Kidney (tissue), 14 donors: ENCODE results near the gene AKAP11. TPM values are rescaled to one million over a fixed set of nuclear protein-coding genes. Genes with fewer than 3 reads are reported as not detected.

Experiments
- DNase-seq, 5 donors: peaks; one replicate each; pipeline ENCODE4 v3.0.0-alpha.2; 2013 to 2020
- FAIRE-seq: peaks from 2 replicates; lab custom pipeline; 2012; peaks lifted over from hg19 to GRCh38; lab: Jason Lieb, UNC
- H3K27ac ChIP-seq, 2 donors: one replicate each; pipeline ENCODE4 v1.7.0; 2013; ENCODE audit warnings: low read depth in 2 of 2, low read length in 2 of 2, inconsistent platforms in 1 of 2
- H3K27me3 ChIP-seq: one replicate; pipeline ENCODE4 v1.7.1; 2013; ENCODE audit warnings: low read length, inconsistent platforms; ENCODE audit not compliant: control insufficient read depth, insufficient read depth
- H3K36me3 ChIP-seq, 3 donors: one replicate each; pipeline versions ENCODE4 v1.7.0 to v1.7.1; 2013; ENCODE audit warnings: low read length in 3 of 3, control low read depth in 1 of 3, inconsistent platforms in 1 of 3; ENCODE audit not compliant: insufficient read depth in 3 of 3, control insufficient read depth in 2 of 3
- H3K4me1 ChIP-seq, 3 donors: one replicate each; pipeline versions ENCODE4 v1.7.0 to v1.7.1; 2013; ENCODE audit warnings: low read length in 3 of 3, inconsistent platforms in 1 of 3, low read depth in 1 of 3; ENCODE audit not compliant: control insufficient read depth in 2 of 3, insufficient read depth in 2 of 3
- H3K4me3 ChIP-seq, 3 donors: one replicate each; pipeline versions ENCODE4 v1.7.0 to v1.8.1; 2013; ENCODE audit warnings: low read length in 3 of 3, control low read depth in 1 of 3, inconsistent platforms in 1 of 3
- H3K9ac ChIP-seq, 3 donors: one replicate each; pipeline versions ENCODE4 v1.7.0 to v1.7.1; 2013; ENCODE audit warnings: low read length in 3 of 3, control low read depth in 1 of 3, inconsistent platforms in 1 of 3
- H3K9me3 ChIP-seq, 3 donors: one replicate each; pipeline versions ENCODE4 v1.7.0 to v1.7.1; 2013; ENCODE audit warnings: low read length in 3 of 3, control low read depth in 1 of 3, inconsistent platforms in 1 of 3; ENCODE audit not compliant: control insufficient read depth in 2 of 3, insufficient read depth in 1 of 3
- CTCF ChIP-seq: IDR thresholded peaks from 3 replicates; pipeline ENCODE4 v1.5.1; 2012; ENCODE audit warnings: mild to moderate bottlenecking, moderate library complexity, borderline replicate concordance; ENCODE audit not compliant: insufficient read depth; ENCODE audit errors: extremely low read depth
- intact Hi-C: fragments of 100-400 bp; cut with DNase I; formaldehyde crosslinking; loops from one replicate; pipeline ENCODE4 v1.11.1; 2022
- polyA plus RNA-seq: library from polyadenylated mRNA; stranded (reverse); fragments of 350-450 nt; fragmentation: Illumina TruSeq; extraction: RNeasy Lipid Tissue Mini Kit (QIAGEN cat#74804); gene quantifications from one replicate; pipeline ENCODE4 v1.2.3, GENCODE V29; 2014; ENCODE audit warnings: low read depth, low replicate concordance; ENCODE audit not compliant: insufficient read depth
- total RNA-seq: library from RNA; stranded (reverse); fragmentation: NEBNext Ultra II Directional; extraction: Animal tissue kit (Norgen Biotek cat#: 25700); gene quantifications from one replicate; pipeline ENCODE4 v1.2.1, GENCODE V29; 2021
- donor health status: control.
- donor health status: control.
- donor health status: control.
- donor health status: control.
- donor health status: control.
- donor health status: DM: yes; HTN: yes; CAD: no.
- donor health status: Normal renal cell carcinoma (clear cell type).

Gene AKAP11
- total and polyA plus RNA-seq, 2 donors from 2014 or later: 4.9 to 35.2 TPM

DNA sequence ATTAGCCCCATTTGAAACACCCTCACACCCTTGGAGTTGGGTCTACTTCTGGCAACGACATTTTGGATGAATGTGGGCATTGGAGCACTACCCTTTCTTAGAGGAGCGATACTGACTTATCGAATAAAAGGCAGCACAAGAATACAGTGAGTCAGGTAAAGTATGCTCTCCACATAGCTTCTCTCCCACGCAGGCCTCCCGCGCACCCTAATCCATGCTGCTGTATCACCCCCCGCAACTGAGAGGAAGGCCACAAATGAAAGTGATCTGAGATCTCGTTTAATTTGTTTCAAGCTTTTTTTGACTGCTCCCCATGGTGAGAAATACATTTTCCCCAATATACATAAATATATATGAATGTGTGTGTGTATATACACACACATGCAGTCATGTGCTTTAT lies 25.4 kb upstream of the AKAP11 start:
- Histone ChIP-seq H3K36me3 (no peaks in the 10 kb centered on the region), H3K27ac (no peak overlapping the region), H3K9me3 (no peaks in the 10 kb centered on the region), H3K9ac (no peak overlapping the region), H3K4me3 (no peak overlapping the region), H3K27me3 (no peaks in the 10 kb centered on the region), H3K4me1 (no peaks in the 10 kb centered on the region)
- no peak for FAIRE-seq
- intact Hi-C loops: no loop called here
- DNase-seq: no peak
- TF ChIP-seq CTCF: no peak

- Histone ChIP-seq H3K4me3 (no peak overlapping the region), H3K4me1 (no peaks in the 10 kb centered on the region), H3K9ac (no peak overlapping the region), H3K27ac (no peak overlapping the region), H3K27me3 (no peaks in the 10 kb centered on the region), H3K36me3 (no peaks in the 10 kb centered on the region), H3K9me3 (no peaks in the 10 kb centered on the region)
- no peak for TF ChIP-seq CTCF
- intact Hi-C loops: no loop called here
- DNase-seq (no peak), FAIRE-seq (no peak)
Measured at GRCh38 chr13:42247883-42248282, 24.1 kb upstream of the AKAP11 start.

DNA sequence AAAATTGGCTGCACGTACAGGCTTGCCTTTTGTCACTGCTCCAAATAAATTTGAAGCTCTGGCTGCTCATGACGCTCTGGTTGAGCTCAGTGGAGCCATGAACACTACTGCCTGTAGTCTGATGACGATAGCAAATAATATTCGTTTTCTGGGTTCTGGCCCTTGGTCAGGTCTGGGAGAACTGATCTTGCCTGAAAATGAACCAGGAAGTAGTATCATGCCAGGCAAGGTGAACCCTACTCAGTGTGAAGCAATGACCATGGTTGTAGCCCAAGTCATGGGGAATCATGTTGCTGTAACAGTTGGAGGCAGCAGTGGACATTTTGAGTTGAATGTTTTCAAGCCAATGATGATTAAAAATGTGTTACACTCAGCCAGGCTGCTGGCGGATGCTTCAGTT lies 16.1 kb upstream of the AKAP11 start:
- H3K27ac ChIP-seq: no peak overlapping the region
- H3K9me3 ChIP-seq: no peaks in the 10 kb centered on the region
- no peak overlapping the region for H3K4me3 ChIP-seq
- intact Hi-C loops: no loop called here
- no peaks in the 10 kb centered on the region for H3K36me3 ChIP-seq
- no peak for TF ChIP-seq CTCF
- H3K27me3 ChIP-seq: no peaks in the 10 kb centered on the region
- no peaks in the 10 kb centered on the region for H3K4me1 ChIP-seq
- FAIRE-seq: no peak
- no peak for DNase-seq
- H3K9ac ChIP-seq: no peak overlapping the region

- no peak overlapping the region for H3K4me3 ChIP-seq
- H3K27me3 ChIP-seq: no peaks in the 10 kb centered on the region
- no peak for TF ChIP-seq CTCF
- H3K36me3 ChIP-seq: no peaks in the 10 kb centered on the region
- no peak overlapping the region for H3K27ac ChIP-seq
- H3K9ac ChIP-seq: no peak overlapping the region
- H3K9me3 ChIP-seq: no peaks in the 10 kb centered on the region
- intact Hi-C loops: no loop called here
- DNase-seq (no peak), FAIRE-seq (no peak)
- no peaks in the 10 kb centered on the region for H3K4me1 ChIP-seq
Measured at GRCh38 chr13:42258747-42259146, 13.2 kb upstream of the AKAP11 start.
